ENCODE data around the gene SNRPB.

GRCh38 chr20:2469991-2470422 is 582 bp downstream of the SNRPB start:
- no peak for TF ChIP-seq CTCF (IDR thresholded peaks at IDR 0.05; ENCODE audit: low read length)
- no peak for TF ChIP-seq EZH2 (IDR thresholded peaks at IDR 0.05; ENCODE audit: borderline replicate concordance, low read length)

All from OCI-LY1 (cell line).